Epidermal melanocyte (primary cell): ENCODE measurements around the gene ODF2L.
"Not testable (repeated sequence)": the region's sequence is repeated elsewhere in the genome, so short reads cannot be mapped to it uniquely, and the experiment has no call there.

ENCODE experiments used
- DNase-seq: peaks from one replicate; pipeline ENCODE4 v3.0.0; 2011; ENCODE audit warnings: low spot score; ENCODE audit not compliant: insufficient read length

The ODF2L gene

DNA sequence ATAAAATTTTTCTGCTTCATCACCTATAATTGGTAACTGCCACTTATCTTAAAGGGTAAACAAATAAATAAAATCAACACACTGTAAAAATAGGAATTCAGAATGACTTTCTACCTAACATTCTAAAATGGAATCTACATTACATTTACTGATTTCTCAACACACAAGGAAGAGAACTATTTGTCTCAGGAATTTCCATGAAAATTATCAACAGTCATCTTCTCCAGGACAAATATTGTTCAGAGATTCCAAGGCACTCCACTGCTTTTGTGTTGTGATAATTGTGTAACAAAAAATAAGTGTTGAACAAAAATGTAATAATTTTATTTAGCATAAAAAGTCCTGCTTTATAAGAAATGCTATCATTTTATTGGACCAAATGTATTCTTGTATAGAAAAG lies 7.3 kb downstream of the ODF2L start:
- no peak for DNase-seq

DNA sequence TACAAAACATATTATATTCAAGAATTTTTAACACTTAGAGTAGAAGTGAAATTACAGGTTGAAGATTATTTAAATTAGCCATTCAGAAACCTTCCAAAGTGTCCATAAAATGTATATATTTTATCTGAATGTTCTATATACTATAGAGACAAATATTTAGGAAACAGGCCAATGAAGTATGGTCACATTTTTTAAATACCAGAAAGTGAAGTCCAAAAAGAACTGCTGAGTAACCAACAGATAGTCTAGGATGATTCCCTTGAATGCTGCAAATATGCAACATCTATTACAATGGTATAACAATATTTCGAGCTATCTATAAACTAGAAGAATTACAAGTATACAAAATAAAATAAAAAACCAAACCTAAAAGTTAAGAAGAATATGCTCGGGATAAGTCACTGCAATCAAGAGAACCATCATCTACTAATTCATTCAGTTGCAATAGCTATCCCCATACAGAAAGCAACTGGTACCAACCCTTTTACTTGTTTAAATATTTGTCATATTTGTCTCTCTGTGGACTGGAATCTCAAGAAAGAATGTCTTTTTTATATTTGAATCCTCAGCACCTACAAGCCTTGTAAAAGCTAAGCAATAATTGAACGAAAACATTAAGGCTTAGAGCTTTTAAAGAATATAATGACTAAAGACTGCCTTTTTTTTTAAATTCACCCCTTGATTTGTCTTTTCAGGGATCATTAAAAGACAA lies 8.1 kb downstream of the ODF2L start:
- DNase-seq, result no peak

DNA sequence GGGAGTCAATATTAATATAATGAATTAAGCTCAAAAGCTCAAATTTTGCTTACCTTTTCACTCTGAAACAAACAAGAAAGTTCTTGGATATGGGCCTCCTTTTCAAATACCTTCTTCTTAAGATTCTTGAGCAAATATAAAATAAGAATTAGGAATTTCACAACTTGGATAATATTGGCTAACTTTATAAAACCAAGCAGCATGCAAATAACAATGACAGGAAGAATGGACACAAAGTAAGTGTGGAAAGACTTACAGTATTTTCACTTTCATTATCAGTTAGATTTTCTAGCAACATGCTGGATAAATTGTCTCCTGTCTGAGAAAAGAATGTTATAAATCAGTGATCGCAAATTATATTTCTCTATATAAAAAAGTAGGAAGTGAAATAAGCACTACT lies 13.2 kb downstream of the ODF2L start:
- no peak for DNase-seq

DNA sequence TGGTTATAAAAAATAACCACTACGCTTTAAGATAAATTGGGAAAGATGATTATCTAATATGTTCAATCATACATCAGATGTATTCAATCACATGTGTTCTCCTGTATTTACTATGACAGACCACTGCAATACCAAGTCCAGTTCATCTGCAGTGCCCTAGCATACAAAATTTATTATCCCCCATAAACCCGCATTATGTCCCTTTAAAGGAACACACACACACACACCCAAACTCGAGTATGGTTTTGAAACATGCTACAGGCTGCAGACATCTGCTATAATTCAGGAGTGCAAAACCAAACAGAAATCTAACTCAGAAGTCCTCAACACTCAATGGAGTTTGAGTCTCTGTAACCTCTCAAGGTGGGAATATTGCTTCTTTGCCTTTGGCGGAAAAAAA lies 14.9 kb downstream of the ODF2L start:
- DNase-seq, result no peak

DNA sequence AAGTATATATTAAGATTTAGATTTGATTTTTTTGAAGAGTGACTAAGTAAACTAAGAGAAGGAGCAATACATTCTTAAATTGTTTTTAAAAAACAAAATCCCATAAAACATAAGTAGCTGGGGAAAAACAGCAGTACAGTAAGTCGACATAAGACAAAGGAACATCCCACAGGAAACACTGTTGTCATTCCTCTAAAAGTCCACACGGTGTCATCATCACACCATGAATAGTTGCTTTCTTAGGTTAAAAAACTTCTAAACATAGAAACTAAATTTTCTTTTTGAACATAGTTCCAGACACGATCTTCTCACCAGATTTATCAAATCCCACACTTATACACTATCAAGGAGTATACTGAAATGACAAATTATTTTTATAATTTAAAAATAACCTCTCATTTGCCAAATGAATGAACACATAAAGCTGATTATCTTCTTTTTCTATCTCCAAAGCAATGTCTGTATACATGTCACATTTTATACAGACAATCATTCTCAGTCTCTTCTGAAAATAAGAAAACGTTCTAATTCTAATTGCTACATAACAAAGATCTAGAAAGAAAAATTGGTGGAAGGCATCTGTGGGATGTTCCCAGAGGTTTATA lies 15.8 kb downstream of the ODF2L start:
- peak; percentile 22 for DNase-seq

DNA sequence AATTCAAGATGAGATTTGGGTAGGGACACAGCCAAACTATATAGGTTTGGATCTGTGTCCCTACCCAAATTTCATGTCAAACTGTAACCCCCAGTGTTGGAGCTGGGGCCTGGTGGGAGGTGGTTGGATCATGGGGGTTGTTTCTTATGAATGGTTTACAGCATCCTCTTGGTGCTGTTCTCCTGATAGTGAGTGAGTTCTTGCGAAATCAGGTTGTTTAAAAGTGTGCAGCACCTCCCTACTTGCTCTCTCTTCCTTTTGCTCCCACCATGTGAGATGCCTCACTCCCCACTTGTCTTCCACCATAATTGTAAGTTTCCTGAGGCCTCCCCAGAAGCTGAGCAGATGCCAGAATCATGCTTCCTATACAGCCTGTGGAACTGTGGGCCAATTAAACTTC lies 17.3 kb downstream of the ODF2L start:
- DNase-seq, result no peak

DNA sequence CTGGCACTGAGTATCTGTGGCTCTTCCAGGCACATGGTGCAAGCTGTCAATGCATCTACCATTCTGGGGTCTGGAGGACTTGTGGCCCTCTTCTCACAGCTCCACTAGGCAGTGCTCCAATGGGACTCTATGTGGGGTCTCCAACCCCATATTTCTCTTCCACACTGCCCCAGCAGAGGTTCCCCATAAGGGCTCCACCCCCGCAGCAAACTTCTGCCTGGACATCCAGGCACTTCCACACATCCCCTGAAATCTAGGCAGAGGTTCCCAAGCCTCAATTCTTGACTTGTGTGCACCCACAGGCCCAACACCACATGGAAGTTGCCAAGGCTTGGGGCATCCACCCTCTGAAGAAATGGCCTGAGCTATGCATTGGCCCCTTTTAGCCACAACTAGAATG lies 18.8 kb downstream of the ODF2L start:
- no peak for DNase-seq

DNA sequence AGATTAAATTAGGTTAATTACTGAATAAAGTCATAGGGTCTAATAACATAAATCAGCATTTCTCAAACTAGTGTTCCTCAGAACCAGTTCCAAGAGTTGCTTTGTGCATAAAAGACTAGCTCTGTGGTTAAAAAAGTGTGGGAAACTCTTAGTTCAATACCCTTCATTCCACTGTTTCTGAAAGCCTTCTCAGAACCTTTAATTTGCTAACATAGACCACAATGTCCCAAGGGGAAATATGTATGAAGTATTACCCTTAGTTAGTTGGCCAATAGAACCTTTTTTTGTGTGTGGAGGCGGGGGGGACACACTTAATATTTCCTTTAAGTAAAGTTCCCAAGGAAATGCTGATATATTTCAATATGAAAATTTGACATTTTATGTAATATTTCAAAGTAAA lies 20.4 kb downstream of the ODF2L start:
- no peak for DNase-seq

DNA sequence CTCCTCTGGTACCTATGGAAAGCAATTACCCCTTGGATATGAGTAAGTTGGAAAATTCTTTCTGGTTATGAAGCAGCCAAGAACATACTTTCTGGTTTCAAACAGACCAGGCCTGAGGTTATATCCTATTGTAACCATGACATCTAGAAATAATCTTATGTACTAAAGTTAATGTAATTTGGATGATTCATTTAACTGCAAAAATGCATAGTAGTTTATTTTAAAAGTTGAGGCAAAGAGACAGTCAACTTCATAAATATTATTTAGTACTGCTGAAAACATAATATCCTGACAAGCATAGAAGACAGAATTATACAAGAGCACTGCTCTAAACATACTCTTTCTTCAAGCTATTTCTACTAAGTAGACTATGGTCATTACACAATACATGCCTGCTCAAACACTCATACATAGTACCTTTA lies 25.5 kb downstream of the ODF2L start:
- no peak for DNase-seq

DNA sequence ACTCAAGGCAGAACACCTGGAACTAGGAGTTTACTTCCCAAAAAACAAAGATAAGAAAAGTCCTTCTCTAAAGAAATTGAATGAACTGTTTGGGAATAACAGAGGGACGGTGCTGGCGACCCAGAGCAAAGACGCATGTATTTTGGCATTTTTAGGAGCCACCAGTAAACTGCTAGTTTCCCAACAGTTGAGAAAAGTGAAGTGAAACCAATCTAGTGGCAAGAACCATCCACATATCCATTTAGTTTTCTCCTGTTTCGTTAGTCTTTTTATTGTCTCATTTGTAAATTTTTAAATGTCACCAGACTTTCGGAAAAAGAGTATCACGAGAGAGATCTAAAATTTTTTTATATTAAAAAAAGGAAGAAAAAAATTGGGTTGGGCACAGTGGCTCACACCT lies 30.2 kb downstream of the ODF2L start:
- no peak for DNase-seq

DNA sequence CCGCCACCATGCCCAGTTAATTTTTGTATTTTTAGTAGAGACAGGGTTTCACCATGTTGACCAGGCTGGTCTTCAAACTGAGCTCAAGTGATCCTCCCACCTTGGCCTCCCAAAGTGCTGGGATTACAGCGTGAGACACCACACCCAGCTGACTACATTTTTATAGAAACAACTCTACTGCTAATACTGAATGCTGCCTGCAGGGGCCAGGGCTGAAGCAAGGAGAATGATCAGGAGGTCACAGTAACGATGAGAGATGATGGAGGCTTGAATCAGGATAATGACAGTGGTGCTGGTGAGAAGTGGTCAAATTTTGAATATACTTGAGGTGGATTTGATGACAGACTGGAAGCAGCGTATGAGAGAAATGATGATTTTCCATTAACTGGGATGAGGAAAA lies 33.3 kb downstream of the ODF2L start:
- DNase-seq, result no peak

DNA sequence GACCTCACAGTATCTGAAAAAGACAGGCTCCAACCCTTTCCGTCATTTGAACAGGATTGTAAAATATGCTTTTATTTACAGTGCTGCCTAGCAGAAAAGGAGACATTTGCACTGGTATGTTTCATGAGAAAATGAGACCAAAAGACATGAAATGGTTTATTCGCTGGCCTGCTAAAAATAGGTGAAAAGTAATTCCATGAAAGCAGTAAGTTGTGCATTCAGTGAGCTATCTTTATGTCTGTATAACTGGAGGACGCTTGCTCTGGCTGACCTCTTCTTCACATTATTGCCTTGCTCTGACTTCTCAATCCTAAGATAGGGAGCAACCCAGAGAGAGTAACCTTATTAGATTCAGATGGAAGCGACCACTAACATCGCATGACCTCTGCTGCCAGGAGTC lies 38.3 kb downstream of the ODF2L start:
- no peak for DNase-seq

DNA sequence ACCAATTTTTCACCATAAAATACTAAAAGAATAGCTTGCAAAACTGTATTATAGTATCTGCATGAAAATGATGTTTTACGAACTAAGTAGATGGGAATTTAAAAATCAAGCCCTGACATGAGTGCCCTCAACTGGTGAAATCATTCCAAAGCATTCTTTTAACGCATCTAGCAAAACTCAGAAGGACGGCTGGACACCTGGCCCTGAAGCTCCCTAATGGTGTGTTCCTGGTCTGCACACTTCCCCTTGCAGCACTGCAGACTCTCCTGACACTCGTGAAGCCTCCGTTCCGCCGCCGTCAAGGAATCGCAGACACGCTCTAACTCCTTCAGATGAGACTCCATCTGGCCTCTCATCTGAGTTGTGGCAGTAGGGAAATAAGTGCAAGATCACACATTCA lies 39.9 kb downstream of the ODF2L start:
- no peak for DNase-seq

DNA sequence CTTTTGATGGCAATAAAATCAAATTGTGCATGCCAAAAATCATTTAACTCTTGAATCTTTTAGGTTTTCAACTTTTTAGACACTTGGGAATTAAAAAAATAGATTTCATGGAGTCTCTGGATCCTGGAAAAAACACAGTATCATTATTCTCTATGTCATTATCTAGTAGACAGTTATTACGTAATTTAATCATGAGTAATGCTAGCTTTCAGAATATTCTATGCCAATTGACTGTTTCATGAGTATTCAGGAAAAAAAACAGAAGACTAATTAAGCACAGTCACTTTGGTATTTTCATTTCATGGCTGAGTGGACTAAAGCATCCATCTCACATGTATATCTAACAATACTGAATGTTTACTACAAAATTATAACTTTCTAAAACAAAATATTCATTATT lies 44.0 kb downstream of the ODF2L start:
- DNase-seq, result no peak

DNA sequence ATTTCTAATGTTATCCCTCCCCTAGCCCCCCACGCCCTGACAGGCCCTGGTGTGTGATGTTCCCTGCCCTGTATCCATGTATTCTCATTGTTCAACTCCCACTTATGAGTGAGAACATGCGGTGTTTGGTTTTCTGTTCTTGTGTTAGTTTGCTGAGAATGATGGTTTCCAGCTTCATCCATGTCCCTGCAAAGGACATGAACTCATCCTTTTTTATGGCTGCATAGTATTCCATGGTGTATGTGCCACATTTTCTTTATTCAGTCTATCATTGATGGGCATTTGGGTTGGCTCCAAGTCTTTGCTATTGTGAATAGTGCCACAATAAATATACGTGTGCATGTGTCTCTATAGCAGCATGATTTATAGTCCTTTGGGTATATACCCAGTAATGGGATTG lies 45.9 kb downstream of the ODF2L start:
- DNase-seq, result not testable (repeated sequence)

DNA sequence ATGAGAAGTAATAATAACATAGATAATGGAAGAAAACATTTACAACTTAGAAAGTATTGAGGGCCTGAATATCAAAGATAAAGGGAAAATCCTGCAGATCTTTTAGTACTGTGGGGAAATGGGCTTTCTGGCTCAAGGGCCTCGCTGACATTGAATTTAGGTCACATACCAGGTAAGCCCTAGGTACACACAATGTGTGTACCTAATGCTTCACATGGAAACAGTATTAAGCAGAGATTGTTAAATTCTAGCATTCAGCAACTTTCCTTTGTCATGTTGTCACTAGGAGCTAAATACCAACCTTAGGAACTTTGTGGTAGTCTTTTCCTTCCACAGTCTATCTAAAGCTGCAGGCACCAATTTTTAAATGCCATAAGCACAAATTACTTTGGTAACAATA lies 49.7 kb downstream of the ODF2L start:
- no peak for DNase-seq

DNA sequence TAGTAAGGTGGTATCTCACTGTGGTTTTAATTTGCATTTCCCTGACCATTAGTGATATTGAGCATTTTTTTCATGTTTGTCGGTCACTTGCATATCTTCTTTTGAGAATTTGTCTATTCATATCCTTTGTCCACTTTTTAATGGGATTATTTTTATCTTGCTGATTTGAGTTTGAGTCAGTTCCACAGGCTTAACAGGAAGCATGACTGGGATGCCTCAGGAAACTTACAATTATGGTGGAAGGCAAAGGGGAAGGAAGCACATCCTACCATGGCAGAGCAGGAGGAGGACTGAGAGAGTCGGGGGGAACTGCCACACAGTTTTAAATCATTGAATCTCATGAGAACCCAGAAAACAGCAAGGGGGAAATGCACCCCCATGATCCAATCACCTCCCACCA lies 51.1 kb downstream of the ODF2L start:
- no peak for DNase-seq

DNA sequence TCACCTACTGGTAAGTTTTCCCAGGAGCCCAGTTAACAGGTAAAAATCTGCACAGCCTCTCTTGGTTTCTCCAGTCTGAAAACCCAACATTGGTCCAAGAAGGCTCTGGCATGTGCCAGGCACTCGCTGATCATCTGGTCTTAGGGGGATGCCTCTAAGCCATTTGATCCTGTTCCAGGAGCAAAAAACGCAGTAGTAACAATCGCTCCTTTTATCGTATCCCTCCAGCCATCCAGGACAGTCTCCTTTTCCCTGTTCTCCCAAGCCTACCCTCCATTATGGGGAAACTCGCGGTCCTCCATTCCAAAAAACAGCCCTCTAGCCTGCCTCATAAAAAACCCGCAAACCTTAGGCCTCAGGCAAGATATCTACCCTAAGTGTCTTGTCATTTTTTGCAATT lies 56.2 kb downstream of the ODF2L start:
- no peak for DNase-seq

DNA sequence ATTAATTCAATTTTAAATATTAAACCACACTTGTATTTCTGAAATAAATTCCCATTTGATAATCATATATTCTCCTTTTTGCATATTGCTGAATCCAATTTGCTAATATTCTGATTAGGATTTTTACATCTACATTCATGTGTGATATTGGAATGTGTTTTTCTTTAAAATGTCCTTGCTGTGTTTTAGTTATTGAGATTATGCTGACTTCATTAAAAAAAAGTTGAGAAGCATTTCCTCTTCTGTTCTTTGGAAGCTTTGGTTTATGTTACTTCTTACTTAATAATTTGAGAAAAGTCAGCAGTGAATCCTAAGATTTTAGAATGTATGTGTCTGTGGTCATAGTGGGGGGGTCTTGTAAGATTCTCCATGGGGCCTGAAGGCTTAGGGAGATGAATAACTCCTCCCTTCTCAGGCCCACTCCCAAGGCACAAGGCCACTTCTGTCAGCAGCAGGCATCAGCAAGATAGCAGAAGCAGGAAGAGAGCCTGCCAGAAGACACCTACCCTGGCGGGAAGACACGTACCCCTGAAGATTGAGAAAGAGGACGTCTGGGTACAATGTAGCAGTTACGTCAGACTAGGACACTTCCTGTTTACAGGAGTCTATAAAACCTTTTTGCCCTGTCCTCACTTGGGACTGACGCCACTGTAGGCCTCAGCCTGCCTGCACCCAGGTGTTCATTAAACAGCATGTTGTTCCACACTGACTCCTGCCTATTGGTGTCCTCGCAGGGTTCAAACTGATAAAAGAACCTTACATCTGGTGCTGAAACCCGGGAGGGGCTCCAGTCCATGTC lies 56.9 kb downstream of the ODF2L start:
- DNase-seq, result no peak

DNA sequence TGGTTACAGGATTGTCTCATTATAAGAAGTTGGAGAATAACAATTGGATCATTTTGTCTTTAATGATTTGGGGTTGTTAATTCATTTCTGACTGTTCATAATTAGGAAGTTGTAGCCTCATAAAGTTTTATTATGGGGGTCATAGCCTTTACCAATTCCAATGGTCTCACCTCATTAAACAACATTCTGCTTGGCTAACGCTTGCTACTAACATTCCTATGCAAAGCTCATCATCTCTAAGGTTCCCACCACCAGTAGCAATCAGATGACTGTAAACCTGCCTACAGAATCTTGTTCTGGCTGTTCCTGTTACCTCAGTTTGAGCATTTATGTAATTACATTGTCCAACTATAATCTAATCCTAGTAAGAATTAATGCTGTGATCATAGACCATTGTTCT lies 60.2 kb downstream of the ODF2L start:
- no peak for DNase-seq

DNA sequence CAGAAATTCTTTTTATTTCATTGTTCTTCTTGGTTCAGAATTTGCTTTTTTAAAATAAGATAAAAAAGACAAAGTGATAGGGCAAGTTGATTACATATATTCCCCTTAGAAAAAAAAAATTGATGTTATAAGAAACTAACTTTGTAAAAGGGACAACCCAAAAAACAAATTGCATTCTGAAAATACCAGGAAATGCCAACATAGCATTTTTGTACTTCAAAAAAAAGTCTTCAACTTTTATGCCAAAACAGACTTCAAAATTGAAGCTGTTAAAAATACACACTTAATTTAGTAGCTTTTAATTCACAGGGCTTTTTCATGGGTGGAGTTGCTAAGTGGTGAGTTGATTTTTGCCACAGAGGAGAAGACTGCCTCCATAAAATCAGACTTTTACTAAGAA lies 70.9 kb downstream of the ODF2L start:
- DNase-seq, result no peak

DNA sequence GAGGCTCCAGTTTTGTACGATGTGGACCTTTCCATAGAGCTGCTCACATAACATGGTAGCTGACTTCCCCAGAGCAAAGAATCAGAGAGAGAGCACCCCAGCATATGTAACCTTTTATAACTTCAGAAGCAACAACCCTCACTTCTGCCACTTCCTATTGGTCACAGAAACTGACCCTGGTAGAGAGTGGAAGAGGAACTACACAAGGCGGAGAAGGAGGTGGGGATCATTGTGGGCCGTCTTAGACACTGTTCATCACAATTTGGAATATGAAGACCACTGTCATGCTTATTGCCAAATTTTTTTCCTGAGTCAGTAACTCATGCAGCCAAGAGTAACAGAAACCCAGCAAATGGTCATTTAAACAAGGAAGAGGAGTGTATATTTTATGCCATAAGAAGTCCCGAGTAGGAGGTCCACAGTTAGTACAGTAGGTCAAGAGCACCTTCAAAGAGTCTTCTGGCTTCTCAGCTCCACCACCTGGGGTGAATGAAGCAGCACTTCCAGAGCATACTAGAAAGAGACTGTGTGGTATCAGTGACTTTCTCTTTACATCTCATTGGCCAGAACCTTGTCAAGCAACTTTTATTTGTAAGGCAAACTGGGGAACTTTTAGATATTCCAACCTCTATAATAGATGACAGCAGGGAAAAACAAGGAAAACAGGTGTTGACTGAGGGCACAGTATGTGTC lies 71.8 kb downstream of the ODF2L start:
- no peak for DNase-seq
